Measurements from ENCODE around the gene MSL1.

Gene MSL1

GRCh38 chr17:40091691-40092397, 29.9 kb upstream of the MSL1 start:
- DNase-seq = peak; percentile 31

DNA sequence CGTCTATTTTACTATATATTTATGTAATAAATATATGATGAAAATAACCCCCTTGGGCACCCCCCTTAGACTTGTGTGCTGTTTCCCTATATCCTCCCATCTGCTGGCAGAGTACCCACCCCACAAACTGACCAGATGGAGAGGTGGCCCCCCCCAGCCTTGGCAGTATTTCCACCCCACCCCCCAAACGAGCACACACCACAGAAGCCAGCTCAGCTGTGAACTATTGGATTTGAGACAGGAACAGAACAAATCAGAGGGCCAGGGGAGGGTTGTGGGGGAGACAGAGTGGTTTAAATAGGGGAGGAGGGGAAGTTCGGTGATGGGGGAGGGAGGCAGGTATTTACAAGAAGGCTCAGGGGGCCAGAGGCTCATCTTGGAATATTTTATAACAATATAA, 29.2 kb upstream of the MSL1 start:
- peak; percentile 38 for DNase-seq

DNA sequence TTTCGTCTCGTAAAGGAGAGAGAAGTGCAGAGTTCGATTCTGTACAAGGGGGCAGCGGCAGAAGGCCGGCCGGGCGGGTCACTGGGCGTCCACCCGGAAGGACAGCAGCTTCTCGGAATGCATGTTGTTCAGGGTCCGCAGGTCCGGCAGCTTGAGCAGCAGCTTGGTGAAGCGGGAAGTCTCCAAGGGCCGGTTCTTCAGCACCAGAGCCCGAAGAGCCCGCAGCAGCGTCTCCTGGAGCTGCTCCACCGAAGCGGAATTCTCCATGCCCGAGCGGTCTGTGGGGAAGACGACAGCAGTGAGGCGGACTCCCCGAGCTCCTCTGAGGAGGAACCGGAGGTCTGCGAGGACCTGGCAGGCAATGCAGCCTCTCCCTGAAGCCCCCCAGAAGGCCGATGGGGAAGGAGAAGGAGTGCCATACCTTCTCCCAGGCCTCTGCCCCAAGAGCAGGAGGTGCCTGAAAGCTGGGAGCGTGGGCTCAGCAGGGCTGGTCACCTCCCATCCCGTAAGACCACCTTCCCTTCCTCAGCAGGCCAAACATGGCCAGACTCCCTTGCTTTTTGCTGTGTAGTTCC, 28.7 kb upstream of the MSL1 start:
- DNase-seq = no peak

DNA sequence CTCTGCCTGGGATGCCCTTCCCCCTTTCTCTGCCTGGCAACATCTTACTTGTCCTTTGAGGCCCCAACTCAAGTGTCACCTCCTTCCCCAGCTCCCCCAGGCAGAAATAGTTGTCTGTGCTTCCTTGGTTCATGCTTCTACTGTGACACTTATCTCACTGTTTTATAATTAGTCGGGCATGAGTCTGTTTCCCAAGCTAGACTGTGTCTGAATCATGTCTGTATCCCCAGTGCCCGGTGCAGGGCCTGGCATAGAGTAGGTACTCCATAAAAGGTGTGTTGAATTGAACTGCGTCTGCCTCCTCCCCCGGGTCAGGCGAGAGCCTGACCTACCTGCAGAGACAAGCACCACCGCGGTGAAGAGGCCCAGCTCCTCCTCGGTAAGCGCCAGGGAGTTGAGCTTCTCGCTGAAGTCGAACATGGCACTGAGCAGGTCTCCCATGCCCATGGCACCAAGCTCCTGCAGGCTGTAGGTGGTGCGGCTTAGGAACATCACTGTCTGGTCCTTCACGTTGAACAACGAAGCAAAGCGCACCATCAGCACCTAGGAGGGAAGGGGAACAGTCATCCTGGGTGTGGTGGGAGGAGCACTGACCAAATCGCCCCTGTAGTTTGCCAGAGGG, 28.1 kb upstream of the MSL1 start:
- DNase-seq = no peak

DNA sequence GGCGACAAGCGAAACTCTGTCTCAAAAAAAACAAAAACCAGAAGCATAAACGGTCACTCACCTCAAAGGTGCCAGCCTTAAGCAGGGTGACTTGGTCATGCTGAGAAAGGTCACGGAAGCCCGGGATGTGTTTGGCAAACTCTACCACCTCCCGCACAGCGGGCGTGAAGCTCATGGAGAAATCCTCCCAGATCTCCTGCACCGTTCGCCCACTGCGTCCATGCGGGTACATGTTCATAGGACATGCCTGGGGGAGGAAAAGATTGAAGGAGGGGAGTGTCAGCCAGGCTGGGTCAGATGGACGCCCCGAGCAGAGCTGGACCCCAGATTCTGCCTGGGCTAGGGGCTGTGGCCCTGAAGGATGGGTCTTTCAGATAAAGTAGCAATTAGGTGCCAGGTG, 26.9 kb upstream of the MSL1 start:
- DNase-seq = no peak

GRCh38 chr17:40095351-40095943, 26.3 kb upstream of the MSL1 start:
- DNase-seq = no peak

DNA sequence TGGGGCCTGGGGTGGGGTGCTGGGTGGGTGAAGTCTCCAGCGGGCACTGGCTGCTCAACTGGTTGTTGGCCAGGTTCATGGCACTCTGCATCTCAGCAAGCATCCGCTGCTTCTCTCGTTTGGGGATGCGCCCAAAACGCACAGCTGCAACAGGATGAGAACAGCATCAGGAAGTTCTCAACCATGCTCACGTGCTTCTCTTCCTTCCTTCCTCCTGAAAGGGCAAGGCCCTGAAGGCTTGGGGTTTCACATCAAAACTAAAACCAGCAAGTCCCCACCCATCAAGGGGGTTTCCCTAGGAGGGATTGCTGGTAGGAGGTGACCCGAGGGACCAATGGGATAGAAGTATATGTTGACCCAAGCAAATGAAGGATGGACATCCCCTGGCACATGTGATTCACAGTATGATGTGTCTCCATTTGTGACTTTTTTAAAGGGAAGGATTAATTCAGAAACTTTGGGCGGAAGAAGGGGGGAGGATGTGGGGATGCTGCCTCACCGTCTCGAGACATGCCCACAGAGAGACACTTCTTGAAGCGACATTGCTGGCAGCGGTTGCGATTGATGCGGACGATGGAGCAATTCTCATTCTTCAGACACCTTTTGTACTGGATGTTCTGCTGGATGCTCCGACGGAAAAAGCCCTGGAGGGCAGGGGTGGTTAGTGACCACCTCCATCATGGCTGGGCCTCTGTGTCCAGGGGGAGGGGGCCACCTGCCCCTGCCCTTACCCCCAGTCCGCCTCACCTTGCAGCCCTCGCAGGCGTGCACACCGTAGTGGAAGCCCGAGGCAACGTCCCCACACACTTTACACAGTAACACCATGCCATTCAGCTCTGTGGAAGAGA, 25.6 kb upstream of the MSL1 start:
- no peak for DNase-seq

DNA sequence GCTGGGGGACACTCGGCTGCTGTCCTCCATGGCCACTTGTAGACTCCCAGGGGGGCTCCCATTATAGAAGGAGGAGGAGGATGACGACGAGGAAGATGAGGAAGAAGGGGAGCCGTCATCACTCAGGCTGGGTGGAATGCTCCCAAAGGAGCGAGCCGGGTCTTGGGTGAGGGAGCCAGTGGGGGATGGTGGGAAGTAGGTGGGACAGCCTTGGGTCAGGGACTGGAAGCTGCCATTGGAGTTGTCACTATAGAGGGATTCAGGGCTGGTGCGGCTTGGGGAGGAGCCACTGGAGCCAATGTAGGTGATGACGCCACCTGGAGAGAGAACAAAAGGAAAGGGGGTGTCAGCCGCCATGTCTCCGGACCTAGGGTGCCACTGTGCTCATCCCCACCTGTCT, 24.7 kb upstream of the MSL1 start:
- DNase-seq = no peak

DNA sequence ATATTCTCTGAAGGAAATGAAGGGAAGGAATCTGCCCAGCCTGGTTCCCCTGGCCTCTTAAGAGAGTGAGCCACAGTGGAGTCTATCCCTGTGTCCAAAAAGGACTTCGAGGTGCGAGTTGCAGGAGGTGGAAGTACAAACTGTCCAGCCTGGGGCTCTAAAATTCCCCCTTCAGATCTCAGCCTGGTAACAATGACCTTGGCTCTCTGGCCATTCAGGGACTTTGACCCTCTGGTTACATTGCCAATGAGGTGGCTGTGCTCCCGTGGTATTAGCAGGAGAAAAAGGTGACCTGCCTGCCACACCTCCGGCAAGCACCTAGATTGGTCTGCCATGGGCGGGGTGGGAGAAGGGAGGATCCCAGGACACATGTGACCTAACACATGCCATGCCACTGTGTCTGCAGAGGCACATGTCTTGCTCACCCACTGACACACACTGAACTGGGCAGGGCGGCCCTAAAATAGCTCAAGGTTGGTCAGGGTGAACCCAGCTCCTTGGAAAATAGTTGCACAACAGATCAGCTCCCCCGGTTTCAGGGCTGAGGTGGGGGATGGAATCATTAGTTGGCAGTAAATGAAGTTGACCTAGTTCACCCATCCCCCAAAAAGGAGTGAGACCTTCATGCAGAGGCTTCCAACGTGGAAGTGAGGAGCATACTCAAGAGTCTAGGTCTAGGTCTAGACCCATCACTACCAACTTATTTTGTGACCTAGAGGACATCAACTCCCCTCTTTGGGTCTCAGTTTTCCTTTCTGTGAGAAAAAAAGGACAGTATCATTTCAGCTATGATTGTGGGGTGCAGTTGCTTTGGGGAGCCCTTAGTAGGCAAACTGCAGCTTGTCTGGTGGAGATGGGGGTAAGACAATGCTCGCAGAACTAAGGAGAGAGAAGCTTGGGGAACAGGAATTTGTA, 23.6 kb upstream of the MSL1 start:
- DNase-seq = peak; percentile 62

GRCh38 chr17:40098846-40099618, 22.7 kb upstream of the MSL1 start:
- peak; percentile 99 for DNase-seq

- no peak for DNase-seq
Observed at GRCh38 chr17:40099619-40100418, 22.0 kb upstream of the MSL1 start.

DNA sequence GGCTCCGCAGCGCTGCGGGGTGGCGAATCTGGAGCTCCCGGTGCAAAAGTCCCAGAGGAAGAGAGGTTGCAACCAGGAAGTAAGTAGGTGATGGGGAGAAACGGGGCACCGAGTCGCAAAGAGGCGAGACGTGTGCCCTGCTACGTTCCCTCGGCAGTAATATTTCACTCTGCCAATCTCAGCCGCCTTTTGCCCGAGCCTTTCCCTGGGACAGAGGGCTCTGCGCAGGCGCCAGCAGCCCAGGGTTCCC, 21.4 kb upstream of the MSL1 start, which contains the start of gene NR1D1:
Gene NR1D1, minus strand, starts transcription at position 171 of the 250 bp plus-strand sequence. CDS start 495 bp downstream, outside the sequence.
- no peak for DNase-seq

GRCh38 chr17:40100669-40101366, 21.0 kb upstream of the MSL1 start:
- peak; percentile 99 for DNase-seq

DNA sequence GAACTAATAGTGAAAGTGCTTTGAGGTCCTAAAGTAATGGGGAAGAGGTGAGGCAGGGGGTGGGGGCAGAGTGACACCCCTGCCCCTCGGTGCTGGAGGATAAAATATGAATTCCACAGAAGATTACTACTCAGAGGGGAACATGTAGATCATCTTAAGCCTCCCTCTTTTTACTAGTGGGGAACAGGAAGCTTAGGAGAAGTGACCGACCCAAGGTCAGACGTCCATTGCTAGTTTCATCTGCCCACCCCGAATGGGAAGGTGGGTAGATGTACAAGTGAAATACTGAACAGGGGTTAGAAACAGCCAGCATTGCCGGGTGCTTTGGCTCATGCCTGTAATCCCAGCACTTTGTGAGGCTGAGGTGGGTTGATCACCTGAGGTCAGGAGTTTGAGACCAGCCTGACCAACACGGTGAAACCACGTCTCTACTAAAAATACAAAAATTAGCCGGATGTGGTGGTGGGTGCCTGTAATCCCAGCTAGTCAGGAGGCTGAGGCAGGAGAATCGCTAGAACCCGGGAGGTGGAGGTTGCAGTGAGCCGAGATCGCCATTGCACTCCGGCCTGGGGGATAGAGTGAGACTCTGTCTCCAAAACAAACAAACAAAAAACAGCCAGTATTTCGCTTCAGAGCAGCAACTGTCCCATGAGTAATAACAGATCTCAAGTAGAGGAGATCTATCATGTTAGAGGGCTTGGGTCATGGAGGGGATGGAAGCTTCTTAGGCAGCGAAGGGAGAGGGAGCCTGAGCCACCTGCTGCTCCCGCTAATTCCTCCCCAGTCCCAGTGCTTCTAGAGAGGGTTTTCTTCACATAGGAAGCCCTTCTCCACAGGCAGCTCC, 20.2 kb upstream of the MSL1 start:
- no peak for DNase-seq

- no peak for DNase-seq
Observed at GRCh38 chr17:40103071-40103661, 18.6 kb upstream of the MSL1 start.

- DNase-seq = no peak
Observed at GRCh38 chr17:40103688-40104087, 18.1 kb upstream of the MSL1 start.

GRCh38 chr17:40104594-40105486, 16.9 kb upstream of the MSL1 start:
- DNase-seq = no peak
